GM12801 (cell line): ENCODE data around the gene TAGLN2.

Experiments used
- TF ChIP-seq, protein P1 (sequence below): IDR thresholded peaks from one replicate; pipeline ENCODE4 v1.5.1; 2011; ENCODE audit warnings: control low read depth; ENCODE audit not compliant: insufficient read length; ENCODE audit errors: extremely low read depth

Gene TAGLN2

DNA sequence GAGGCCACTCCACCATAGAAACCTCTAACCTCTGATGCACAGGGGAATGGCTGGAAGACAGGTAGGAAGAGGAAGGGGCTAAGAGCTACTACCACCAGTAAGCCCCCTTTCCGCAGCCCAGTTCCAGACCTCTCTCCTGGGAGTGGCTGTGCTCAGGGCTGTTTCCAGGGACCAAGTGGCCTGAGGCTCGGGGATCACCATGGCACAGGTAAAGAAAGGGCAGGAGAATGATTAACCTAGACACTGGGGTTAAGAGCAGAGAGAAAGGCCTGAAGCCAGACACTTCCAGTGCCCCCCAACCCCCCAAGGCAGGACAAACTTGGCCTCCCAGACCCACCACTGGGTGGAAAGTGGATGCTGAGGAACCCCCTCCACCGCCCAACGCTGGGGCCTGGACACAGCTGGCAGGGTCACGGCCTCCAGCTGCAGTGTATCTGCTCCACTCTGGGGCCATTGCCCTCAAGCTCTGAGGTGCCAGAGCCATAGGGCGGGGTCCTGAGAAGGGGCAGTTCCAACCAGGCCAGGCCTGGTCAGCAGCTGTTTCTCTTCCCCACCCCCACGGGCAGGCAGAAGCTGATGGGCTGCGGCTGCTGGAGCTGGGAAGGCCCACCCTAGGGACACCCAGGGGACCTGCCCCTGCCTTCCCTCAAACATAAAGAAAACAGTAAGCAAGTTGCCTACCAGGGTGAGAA, 2.6 kb downstream of the TAGLN2 start:
- TF ChIP-seq, protein P1, sequence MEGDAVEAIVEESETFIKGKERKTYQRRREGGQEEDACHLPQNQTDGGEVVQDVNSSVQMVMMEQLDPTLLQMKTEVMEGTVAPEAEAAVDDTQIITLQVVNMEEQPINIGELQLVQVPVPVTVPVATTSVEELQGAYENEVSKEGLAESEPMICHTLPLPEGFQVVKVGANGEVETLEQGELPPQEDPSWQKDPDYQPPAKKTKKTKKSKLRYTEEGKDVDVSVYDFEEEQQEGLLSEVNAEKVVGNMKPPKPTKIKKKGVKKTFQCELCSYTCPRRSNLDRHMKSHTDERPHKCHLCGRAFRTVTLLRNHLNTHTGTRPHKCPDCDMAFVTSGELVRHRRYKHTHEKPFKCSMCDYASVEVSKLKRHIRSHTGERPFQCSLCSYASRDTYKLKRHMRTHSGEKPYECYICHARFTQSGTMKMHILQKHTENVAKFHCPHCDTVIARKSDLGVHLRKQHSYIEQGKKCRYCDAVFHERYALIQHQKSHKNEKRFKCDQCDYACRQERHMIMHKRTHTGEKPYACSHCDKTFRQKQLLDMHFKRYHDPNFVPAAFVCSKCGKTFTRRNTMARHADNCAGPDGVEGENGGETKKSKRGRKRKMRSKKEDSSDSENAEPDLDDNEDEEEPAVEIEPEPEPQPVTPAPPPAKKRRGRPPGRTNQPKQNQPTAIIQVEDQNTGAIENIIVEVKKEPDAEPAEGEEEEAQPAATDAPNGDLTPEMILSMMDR, result no peak

GRCh38 chr1:159921700-159922504, 3.4 kb downstream of the TAGLN2 start:
- TF ChIP-seq, protein P1, result no peak

GRCh38 chr1:159921251-159921650, 4.1 kb downstream of the TAGLN2 start:
- TF ChIP-seq, protein P1, result no peak

DNA sequence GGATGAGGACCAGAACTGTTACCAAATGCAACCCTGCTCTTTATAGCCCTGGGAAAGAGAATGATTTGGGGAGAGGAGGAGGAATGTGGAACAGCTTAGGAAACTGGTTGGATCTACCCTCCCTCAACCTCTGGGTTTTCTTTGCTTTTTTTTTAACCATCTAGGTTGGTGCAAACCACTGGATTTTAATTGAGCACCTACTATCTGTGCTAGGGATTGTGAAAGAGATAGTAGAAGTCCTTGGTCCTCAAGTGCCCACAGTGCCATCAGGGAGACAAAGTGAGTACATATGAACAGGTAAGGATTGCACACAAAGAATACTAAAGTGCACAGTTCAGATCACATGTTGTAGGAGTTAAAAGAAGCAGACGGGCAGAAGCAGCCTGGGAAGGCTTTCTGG, 4.7 kb downstream of the TAGLN2 start:
- TF ChIP-seq, protein P1, result no peak

DNA sequence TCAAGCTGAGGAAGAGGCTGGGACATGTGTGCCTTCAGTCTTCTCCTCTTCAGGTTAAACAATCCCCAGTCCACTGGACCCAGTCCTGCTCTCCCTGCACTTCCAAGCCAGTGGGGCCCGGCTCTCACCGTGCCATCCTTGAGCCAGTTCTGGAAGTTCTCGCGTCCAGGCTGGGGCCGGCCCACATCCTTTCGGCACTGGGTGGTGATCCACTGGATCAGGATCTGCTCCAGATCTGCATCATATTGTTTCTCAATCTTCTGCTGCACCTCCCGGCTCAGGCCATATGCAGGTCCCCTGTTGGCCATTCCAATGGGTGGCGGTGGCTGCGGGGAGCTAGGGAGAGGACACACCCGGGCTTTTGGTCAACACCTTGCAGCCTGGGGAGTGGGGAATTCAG, 5.1 kb downstream of the TAGLN2 start:
- TF ChIP-seq, protein P1, result no peak

- TF ChIP-seq, protein P1, result no peak
Measured at GRCh38 chr1:159919236-159919865, 6.0 kb downstream of the TAGLN2 start.
